Measurements from ENCODE around the gene NFS1.
"Not testable (repeated sequence)": the region's sequence is repeated elsewhere in the genome, so short reads cannot be mapped to it uniquely, and the experiment has no call there.

Gene NFS1

GRCh38 chr20:35686872-35687271, 12.3 kb downstream of the NFS1 start:
- not testable (repeated sequence) for DNase-seq (ENCODE audit: extremely low spot score, insufficient read length, low read depth); FAIRE-seq

GRCh38 chr20:35685368-35685767, 13.8 kb downstream of the NFS1 start:
- not testable (repeated sequence) for FAIRE-seq; DNase-seq (ENCODE audit: extremely low spot score, insufficient read length, low read depth)

GRCh38 chr20:35681960-35682359, 17.2 kb downstream of the NFS1 start:
- DNase-seq (ENCODE audit: extremely low spot score, insufficient read length, low read depth) = no peak
- no peak for FAIRE-seq

GRCh38 chr20:35680452-35681183, 18.5 kb downstream of the NFS1 start:
- DNase-seq (ENCODE audit: extremely low spot score, insufficient read length, low read depth) (no peak), FAIRE-seq (no peak)

DNA sequence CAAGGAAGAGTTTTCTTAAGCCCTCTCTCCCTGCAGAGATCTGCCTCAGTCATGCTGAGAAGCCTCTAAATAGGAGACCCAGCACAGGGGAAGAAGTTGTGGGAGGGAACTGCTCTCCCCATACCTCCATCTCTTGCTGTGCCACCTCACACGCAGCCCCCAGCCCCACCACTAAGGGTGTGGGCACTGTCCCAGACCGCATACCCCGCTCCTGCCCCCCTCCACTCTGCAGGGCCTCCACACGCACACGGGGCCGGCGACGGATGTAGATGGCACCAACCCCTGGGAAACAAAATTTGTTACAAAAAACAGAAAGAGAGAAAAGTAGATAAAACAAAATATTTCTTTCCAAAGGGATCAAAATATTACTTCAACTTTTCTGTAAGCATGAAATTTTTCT, 24.2 kb downstream of the NFS1 start:
- no peak for FAIRE-seq
- DNase-seq (ENCODE audit: extremely low spot score, insufficient read length, low read depth) = no peak

GRCh38 chr20:35673884-35674283, 25.3 kb downstream of the NFS1 start:
- FAIRE-seq (no peak), DNase-seq (ENCODE audit: extremely low spot score, insufficient read length, low read depth) (no peak)

GRCh38 chr20:35669681-35670080, 29.5 kb downstream of the NFS1 start:
- DNase-seq (ENCODE audit: extremely low spot score, insufficient read length, low read depth) (no peak), FAIRE-seq (no peak)

DNA sequence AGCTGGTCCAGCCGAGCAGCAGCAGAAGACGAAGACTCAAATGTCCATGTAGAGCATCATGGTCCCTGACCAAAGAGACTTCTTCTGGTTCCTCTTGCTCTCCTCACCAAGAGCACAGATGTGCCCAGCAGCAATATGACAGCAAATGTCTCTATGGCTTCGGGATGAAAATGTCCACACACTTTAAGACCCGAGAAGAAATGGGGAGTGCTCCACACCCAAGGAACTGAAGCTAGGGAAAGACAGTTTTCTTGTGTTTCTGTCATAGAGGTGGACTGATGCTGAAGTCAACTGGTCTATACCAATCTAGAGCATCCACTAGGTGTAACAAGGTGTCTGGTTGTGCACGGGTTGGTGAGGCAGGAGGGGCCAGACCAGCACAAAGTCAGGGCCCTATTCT, 29.9 kb downstream of the NFS1 start:
- DNase-seq (ENCODE audit: extremely low spot score, insufficient read length, low read depth) (no peak), FAIRE-seq (no peak)

- DNase-seq (ENCODE audit: extremely low spot score, insufficient read length, low read depth) (no peak), FAIRE-seq (no peak)
Measured at GRCh38 chr20:35665949-35666288, 33.2 kb downstream of the NFS1 start.

DNA sequence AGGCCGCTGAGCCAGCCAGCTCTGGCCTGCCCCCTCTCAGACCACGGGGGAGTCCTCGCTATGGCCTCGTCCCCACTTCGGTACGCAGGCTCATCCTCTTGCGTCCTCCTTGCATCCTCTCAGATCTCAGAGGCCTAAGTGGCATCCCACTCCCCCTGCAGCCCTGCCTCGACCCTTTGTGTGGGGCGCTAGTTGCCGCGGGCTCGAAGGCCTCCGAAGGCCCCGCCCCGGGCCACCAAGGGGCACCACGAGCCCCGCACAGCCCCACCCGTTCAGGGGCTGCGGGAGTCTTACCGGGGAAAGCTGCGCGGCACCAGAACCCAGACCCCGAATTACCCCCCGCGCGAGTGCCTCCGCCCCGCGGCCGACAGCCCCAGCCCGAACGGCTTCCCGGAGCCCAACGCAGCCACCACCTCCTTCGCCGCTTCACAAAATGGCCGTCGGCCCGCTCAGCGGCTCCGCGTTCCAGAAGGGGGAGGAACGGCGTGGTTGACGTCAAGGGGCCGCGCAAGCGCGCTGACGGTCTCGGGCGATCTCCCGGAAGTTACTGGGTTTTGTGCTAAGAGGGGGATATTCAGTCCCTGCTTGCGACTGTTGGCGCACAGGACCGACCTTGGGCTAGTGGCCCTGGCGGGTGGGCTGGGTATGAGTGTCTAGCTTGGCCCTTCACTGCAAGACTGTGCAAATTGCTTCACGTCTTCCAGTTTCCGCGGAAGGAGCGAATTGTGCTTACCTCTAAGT, 34.5 kb downstream of the NFS1 start, which contains the start of the genes CPNE1 and RBM12:
TSS of gene CPNE1 (minus strand) at position 435 of the 741 bp plus-strand sequence. CDS start 31,977 bp downstream, outside the sequence.
TSS of gene RBM12 (minus strand) at position 435 of the 741 bp plus-strand sequence. CDS start 9,578 bp downstream, outside the sequence.
- FAIRE-seq (peak; percentile 92), DNase-seq (ENCODE audit: extremely low spot score, insufficient read length, low read depth) (peak; percentile 96)

DNA sequence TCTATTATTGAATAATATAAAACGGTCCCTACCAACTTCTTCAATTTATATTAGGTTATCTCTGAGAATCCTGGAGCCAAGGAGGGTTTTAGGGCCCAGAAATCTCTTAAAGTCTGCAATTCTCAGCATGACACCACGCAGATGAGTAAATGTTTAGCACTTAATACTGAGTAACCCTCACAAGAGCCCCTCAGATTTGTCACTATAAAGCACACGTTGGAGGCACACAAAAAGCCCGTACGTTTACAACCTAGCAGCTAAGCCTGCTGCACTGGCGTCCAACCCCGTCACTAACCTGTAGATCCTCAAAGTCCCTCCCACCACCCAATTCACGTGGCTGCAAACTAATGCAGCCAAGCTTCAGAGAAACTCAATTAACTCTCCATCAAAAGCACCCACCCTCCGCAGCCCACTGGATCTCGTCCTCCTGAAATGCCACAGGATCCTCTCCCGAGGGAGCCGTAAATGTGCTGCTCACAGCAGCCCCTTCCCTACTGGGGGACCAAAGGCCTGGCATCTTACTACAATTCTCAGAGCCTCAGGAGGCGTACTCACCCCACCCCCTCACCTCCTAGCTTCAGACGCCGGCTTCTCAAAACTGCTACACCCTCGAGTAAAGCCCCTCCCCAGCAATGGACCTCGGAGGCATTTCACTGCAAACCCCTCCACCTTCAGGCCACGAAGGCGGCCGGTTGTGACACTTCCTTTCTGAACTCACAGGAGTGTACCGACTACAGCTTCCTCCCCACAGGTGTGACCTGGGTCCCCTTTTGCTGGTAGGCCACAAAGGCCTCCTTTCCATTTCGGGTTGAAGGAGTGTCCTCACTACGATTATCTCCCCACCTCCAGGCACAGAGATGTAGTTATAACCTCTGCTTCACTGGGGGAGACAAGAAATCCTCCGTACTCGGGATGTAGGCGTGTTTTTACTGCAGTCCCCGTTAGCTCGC, 35.4 kb downstream of the NFS1 start:
- FAIRE-seq = peak; percentile 64
- peak; percentile 17 for DNase-seq (ENCODE audit: extremely low spot score, insufficient read length, low read depth)

GRCh38 chr20:35662551-35662950, 36.6 kb downstream of the NFS1 start:
- no peak for FAIRE-seq
- DNase-seq (ENCODE audit: extremely low spot score, insufficient read length, low read depth) = no peak

GRCh38 chr20:35661908-35662307, 37.2 kb downstream of the NFS1 start:
- no peak for DNase-seq (ENCODE audit: extremely low spot score, insufficient read length, low read depth)
- no peak for FAIRE-seq

DNA sequence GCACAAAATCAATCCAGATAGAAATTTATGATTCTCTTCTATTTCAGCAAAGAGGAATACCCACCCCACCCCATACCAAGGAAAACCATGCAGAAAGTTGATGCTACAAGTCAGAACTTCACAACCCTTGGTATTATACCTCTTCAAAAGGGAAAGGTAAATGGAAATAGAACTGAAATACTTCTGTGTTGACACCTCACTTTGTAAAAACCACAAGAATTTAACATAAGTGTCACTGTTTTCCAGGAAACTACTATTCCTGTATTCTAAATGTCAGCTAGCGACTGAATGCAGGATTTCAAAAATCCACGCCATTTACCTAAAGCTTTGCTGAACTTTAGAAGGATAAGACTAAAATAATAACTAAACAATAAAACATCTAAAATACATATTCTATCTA, 38.1 kb downstream of the NFS1 start:
- DNase-seq (ENCODE audit: extremely low spot score, insufficient read length, low read depth) (no peak), FAIRE-seq (no peak)

GRCh38 chr20:35660122-35660937, 38.8 kb downstream of the NFS1 start:
- DNase-seq (ENCODE audit: extremely low spot score, insufficient read length, low read depth) = no peak
- FAIRE-seq = no peak

DNA sequence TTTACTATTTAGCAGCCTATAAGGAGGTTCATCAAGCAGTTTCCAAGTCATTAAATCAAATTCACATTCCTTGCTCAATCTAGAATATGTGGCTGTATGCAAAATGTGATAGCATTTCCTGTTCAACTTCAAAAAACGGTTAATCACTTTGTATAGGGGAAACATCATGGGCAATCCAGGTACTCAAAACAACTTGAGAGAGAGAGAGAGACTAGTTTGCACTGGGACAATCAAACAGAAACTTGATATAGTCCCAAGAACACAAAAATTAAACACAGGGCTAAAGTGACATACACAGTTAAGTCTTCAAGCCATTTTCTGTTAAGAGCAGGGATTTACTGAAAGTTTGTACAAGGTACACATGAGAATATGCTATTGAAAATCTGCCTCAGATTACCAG, 41.9 kb downstream of the NFS1 start:
- DNase-seq (ENCODE audit: extremely low spot score, insufficient read length, low read depth) = no peak
- FAIRE-seq = no peak

DNA sequence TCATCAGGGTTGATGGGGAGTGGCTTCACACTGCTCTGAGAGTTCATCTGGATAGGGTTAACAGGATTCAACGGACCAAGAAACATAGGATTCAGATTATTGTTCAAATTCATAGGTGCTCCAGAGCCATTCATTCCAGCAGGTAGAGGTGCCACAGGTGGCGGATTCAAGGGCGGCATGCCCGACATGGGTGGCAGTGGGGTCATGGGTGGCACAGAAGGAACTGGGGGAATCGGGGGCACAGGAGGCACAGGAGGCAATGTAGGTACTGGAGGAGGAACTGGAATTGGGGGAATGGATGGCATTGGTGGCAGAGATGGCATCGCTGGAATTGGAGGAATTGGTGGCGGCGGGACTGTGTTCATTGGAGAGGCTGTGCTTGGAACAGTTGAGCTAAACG, 44.7 kb downstream of the NFS1 start:
- DNase-seq (ENCODE audit: extremely low spot score, insufficient read length, low read depth) (no peak), FAIRE-seq (no peak)

DNA sequence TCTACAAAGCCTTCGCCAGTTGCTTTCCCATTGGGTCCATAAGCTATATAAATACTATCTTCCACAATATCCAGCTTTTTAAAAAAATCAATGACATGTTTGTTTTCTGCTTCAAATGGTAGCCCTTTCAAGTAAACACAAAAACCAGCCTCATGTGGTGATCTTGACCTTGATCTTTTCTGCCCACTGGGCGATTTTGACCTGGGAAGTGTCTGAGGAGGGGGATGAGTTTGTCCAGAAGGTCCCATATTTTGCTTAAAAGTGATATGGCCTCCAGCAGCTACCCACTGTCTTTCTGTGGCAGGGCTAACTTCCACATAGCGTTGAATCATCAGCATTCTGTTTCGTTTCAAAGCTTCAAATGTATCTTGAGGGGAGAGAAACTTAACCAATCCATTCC, 45.3 kb downstream of the NFS1 start:
- FAIRE-seq (no peak), DNase-seq (ENCODE audit: extremely low spot score, insufficient read length, low read depth) (no peak)

DNA sequence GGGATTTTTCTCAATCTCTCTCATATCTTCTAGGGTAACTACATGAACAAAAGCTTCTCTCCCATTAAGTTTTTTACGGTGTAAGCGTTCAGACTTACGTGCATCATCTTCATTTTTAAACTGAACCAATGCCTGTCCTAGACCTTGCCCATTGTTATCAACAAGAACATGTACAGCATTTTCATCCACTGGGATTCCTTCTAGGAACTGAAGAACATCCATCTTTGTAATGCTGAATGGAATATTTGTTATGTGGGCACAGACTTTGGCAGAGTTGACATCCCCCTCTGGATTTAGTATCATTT, 45.8 kb downstream of the NFS1 start:
- FAIRE-seq (no peak), DNase-seq (ENCODE audit: extremely low spot score, insufficient read length, low read depth) (no peak)

Measured in GM18507 (cell line).